GM21529 (cell line): ENCODE data around the gene ZKSCAN3.
"Not testable (repeated sequence)": the region's sequence is repeated elsewhere in the genome, so short reads cannot be mapped to it uniquely, and the experiment has no call there.

Experiments
- ATAC-seq: cut with Tn5 transposase; IDR thresholded peaks from one replicate; pipeline ENCODE4 v1.9.1; 2021; ENCODE audit not compliant: unreplicated experiment

The ZKSCAN3 gene

GRCh38 chr6:28371280-28371679, 21.5 kb downstream of the ZKSCAN3 start:
- no peak for ATAC-seq

GRCh38 chr6:28371706-28372451, 22.1 kb downstream of the ZKSCAN3 start:
- peak; percentile 74 for ATAC-seq

GRCh38 chr6:28373925-28374324, 24.2 kb downstream of the ZKSCAN3 start:
- ATAC-seq: no peak

DNA sequence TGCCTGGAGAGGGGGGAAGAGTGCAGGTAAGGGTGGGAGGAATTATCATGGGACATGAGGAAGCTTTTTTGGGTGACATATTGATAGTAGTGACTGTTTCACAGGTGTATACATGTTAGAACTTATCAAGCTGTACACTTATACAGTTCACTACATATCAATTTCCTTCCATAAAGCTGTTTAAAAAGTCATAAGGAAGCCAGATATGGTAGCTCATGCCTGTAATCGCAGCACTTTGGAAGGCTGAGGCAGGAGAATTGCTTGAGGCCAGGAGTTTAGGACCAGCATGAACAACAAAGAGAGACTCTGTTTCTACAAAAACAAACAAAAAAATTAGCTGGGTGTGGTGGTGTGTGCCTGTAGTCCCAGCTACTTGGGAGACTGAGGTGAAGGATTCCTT, 28.1 kb downstream of the ZKSCAN3 start:
- ATAC-seq: no peak

DNA sequence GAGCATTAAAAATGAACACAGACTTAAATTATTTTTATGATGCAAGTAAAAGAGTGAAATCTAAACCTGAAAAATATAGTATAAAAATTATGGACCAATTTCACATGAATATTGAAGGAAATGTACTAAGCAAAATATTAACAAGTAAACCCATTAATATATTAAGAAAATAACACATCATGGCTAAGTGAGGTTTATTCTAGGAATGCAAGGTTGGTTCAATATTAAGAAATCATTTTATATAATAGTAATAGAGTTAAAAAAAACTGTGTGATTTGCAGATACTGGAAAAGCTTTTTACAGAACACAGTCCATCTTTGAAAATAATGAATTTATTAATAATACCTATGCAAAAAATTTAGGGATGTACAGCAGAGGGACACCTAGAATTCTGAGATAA, 28.9 kb downstream of the ZKSCAN3 start:
- no peak for ATAC-seq

DNA sequence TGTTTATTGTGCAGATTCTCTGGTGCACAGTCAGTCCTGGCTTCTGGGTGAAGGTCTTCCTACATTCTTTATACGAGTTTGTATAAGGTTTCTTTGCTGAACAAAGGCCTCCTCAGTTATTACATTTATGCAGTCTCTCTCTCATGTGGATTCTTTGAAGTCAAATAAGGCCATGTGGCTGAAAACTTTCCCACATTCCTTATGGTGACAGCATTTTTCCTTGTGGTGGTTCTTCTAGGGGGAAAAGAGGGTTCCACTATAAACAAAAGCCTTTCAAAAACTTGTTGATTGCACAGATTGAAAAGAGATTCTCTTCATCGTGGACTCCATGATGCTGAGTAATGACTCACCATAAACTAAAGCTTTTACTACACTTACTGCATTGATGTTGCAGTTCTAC, 30.6 kb downstream of the ZKSCAN3 start:
- ATAC-seq: no peak

DNA sequence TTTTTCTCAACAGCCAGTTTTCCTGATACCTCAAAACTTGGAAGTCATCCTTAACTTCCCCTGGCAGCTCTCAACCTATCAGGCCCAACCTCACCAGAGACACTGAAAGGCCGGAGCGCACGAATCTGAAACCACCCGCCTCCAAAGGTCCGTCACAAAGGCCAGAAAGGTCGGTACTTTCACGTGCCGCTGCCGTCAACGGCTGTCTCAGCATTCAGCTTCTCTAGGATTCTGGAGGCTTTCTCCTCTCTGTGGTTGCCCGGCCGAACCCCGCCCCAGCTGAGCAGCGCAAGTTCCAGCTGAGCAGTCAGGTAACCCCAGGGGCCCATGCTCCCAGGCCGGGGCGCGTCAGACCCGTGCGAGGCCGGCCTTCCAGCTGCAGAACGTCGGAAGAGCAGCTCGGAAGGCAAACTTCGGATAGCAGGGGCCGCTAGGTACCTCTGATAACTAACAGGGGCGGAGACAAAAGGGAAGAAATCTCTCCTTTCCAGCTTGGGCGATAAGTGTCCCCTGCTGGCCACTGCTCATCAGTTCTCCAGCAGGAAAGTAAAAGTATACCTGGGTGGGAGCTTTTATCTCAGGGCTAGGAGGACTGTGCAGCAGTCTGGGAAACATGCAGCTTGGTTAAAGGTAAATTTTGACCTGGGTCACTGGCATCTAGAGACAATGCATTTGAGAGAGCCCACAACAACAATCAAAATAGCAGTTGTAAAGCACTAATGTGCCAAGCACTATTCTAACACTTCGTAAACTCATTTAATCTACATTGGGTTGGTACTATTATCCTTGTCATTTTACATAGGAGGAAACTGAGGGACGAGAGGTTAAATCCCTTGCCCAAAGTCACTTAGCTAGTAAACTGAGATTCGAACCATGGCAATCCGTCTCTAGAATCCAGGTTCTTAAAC, 33.7 kb downstream of the ZKSCAN3 start:
- peak; percentile 89 for ATAC-seq

DNA sequence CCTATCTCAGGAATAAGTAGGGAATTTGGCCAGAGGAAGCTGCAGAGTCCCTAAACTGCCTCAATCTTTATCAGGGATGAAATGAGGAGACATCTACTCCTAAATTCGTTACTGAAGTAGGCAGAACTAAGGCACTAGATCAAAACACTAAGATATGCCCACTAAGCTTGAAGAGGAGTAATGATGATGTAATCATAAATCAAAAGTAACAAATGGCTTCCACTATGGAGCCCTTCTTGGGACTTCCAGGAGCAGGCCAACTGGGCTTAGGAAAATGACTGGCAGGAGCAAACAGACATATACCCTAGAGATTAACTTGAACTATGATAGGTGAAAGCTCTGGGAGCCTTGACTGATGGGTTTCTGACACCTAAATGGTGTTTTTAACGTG, 34.4 kb downstream of the ZKSCAN3 start:
- ATAC-seq: no peak

DNA sequence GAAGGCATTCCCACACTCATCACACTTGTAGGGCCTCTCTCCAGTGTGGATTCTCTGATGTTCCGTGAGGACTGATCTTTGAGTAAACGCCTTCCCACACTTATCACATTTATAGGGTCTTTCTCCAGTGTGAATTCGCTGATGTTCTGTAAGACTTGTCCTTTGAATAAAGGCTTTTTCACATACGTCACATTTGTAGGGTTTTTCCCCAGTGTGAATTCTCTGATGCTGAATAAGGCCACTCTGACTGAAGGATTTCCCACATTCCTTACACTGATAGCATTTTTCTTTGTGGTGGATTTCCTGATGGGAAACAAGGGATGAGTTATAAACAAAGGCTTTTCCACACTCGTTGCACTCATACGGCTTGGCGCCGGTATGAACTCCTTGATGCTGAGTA, 40.9 kb downstream of the ZKSCAN3 start:
- ATAC-seq: no peak

GRCh38 chr6:28393912-28394662, 44.3 kb downstream of the ZKSCAN3 start:
- ATAC-seq: no peak

- ATAC-seq: no peak
Measured at GRCh38 chr6:28395918-28396317, 46.2 kb downstream of the ZKSCAN3 start.

DNA sequence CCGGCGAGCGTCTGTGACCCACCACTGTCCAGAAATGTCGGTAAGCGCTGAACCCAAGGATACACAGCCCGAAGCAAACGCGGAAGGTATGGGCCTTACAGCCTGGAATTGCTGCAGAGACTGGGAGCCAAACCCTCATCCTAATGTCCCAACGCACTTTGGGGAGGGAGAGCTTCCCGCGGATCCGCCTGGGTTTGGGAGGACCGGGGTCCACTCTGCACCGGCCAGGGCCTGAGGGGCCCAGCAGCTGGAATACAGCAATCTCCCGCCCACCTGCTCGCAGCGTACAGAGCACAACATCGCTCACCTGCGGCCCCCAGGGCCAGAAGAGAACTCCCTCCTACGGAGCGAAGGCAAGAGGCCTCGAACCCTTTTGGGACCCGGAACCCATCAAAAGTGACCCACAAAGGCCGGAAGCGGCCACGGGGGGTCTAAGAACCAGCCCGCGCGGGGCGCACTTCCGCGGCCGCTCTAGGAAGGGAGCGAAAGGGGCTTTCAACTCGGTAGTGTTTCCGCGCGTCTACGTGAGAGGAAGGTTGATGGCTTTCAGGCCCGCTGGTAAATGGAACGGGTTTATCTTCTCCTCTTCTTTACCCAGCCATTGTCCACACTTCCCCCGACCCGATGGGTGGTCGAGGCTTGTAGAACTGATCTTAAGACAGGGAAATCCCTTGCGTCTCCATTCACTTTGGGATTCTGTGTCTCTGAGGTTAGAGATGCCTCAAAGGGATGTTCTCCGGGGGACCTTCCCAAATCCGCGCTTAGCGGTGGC, 49.8 kb downstream of the ZKSCAN3 start, which contains the start of gene ZSCAN12:
Gene ZSCAN12, minus strand, starts transcription at position 398 of the 772 bp plus-strand sequence. CDS start 1,342 bp downstream, outside the sequence.
- ATAC-seq: peak; percentile 74

DNA sequence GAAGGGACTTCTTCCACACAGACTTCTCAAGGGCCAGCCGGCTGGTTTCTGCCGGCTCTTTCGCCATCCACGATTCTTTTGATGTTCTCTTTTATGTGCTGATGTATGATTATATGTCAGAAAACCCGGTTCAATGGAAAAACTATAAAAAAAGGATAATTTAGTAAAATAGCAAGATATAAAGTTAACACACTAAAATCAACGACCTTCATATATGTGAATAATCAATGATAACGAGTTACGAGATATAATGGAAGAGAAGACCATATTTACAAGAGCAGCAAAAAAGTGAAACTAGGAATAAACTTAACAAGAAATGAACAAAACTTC, 50.3 kb downstream of the ZKSCAN3 start:
- ATAC-seq: no peak

DNA sequence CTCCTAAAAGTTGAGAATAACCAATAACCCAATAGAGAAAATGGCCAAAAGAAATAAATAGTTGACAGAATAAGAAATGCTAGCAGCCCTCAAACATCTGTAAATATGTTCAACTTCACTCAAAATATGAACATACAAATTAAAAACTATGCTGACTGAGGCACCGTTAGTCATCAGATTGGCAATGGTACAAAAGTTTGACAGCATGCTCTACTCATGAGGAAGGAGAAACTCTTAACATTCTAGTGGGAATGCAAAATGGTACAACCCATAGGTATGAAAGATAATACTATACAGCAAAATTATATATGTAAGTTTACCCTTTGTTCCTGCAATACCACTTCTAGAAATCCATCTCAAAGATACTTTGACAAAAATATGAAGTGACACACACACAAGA, 51.4 kb downstream of the ZKSCAN3 start:
- ATAC-seq: no peak

DNA sequence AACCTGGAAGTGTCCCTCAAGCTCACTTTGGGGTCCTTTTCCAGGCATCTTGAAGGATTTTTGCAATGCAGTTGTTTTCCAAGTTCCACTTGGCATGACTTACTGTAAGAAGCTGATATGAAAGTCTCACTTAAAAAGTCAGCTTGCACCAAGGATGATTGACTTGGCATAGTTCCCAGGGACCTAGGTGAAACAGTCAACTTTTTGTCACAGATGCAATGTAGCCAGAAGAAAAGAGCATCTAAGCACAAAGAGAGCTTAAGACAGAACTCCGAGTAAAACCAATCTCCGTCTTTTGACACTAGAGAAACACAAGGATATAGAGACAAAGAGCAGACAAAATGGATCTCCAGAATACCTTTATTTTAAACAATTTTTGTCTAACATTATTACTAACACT, 52.5 kb downstream of the ZKSCAN3 start:
- no peak for ATAC-seq

GRCh38 chr6:28403923-28404322, 54.2 kb downstream of the ZKSCAN3 start:
- ATAC-seq: not testable (repeated sequence)

GRCh38 chr6:28407401-28407800, 57.7 kb downstream of the ZKSCAN3 start:
- peak; percentile 51 for ATAC-seq

- no peak for ATAC-seq
Measured at GRCh38 chr6:28408076-28408802, 58.5 kb downstream of the ZKSCAN3 start.

GRCh38 chr6:28410767-28411166, 61.0 kb downstream of the ZKSCAN3 start:
- no peak for ATAC-seq

DNA sequence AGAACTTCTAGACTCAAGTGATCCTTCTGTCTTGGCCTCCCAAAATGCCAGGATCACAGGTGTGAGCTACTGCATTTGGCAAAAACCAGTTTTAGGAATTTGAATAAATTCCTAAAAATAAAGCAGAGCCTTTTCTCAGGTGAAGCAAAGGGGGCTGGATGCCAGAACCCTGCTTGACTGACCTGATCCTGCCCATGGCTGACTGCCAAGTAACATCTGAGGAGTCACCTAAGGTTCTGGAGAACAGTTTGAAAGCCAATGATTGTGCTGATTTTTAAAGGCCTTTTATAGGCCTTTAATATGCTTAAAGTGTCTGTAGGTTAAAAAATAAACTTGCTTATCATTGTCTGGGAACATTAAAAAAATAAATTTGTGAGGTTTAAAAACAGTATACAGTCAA, 63.9 kb downstream of the ZKSCAN3 start:
- ATAC-seq: no peak
